Ascending aorta (tissue), 2 donors: ENCODE results near the gene LAMB1. TPM values are rescaled to one million over a fixed set of nuclear protein-coding genes. Genes with fewer than 3 reads are reported as not detected.

Experiments used
- DNase-seq, 2 donors: peaks; one replicate each; pipeline ENCODE4 v3.0.0-alpha.2; 2019; ENCODE audit warnings: low spot score in 2 of 2
- H3K27ac ChIP-seq, 2 donors: fragments of 200-600 bp; sonication (generic); one replicate each; pipeline ENCODE4 v1.5.1; 2016 to 2017; ENCODE audit warnings: mild to moderate bottlenecking in 1 of 2
- H3K27me3 ChIP-seq: fragments of 200-600 bp; sonication (generic); one replicate; pipeline ENCODE4 v1.5.1; 2017
- H3K36me3 ChIP-seq, 2 donors: fragments of 200-600 bp; sonication (generic); one replicate each; pipeline ENCODE4 v1.5.1; 2016
- H3K4me1 ChIP-seq, 2 donors: fragments of 200-600 bp; sonication (generic); one replicate each; pipeline ENCODE4 v1.5.1; 2016 to 2017; ENCODE audit warnings: mild to moderate bottlenecking in 1 of 2
- H3K4me3 ChIP-seq, 2 donors: fragments of 200-600 bp; sonication (generic); one replicate each; pipeline ENCODE4 v1.5.1; 2016 to 2017; ENCODE audit warnings: mild to moderate bottlenecking in 1 of 2
- H3K9me3 ChIP-seq, 2 donors: fragments of 200-600 bp; sonication (generic); one replicate each; pipeline ENCODE4 v1.5.1; 2016
- intact Hi-C: fragments of 100-400 bp; cut with DNase I; formaldehyde crosslinking; loops from one replicate; pipeline ENCODE4 v1.15.1; 2023
- total RNA-seq: library from RNA; depleted of rRNA; stranded (reverse); fragments of >200 nt; gene quantifications from one replicate; pipeline ENCODE4 v1.1.0, GENCODE V29; 2016
- TF ChIP-seq, protein P1 (sequence below), 3 experiments: fragments of 200-600 bp in 2 of 3; fragments of 450-650 bp in 1 of 3; sonication (generic) in 2 of 3; IDR thresholded peaks; one replicate each; pipeline ENCODE4 v1.5.1; 2016 to 2019; ENCODE audit warnings: antibody characterized with exemption in 3 of 3, mild to moderate bottlenecking in 1 of 3, moderate library complexity in 1 of 3

Gene LAMB1
- total RNA-seq, 1 donor from 2014 or later = 198 TPM

GRCh38 chr7:108000875-108001763, 1.8 kb downstream of the LAMB1 start:
- no peaks in the 10 kb centered on the region for H3K27me3 ChIP-seq
- no peak for DNase-seq
- H3K4me3 ChIP-seq = peak overlapping the region; percentile 64 to 89
- H3K27ac ChIP-seq = peak overlapping the region; percentile 81 to 85
- peaks cover 0 to 27% of the 10 kb centered on the region in 2 donors for H3K4me1 ChIP-seq
- peaks cover 0 to 12% of the 10 kb centered on the region in 2 donors for H3K36me3 ChIP-seq
- no peaks in the 10 kb centered on the region for H3K9me3 ChIP-seq
- intact Hi-C loops = loop anchor here (5.0 to 10.0 kb wide), 4 partner anchors 96 to 256 kb away; partner anchors contain the start of genes CBLL1 and DLD
- TF ChIP-seq, protein P1, sequence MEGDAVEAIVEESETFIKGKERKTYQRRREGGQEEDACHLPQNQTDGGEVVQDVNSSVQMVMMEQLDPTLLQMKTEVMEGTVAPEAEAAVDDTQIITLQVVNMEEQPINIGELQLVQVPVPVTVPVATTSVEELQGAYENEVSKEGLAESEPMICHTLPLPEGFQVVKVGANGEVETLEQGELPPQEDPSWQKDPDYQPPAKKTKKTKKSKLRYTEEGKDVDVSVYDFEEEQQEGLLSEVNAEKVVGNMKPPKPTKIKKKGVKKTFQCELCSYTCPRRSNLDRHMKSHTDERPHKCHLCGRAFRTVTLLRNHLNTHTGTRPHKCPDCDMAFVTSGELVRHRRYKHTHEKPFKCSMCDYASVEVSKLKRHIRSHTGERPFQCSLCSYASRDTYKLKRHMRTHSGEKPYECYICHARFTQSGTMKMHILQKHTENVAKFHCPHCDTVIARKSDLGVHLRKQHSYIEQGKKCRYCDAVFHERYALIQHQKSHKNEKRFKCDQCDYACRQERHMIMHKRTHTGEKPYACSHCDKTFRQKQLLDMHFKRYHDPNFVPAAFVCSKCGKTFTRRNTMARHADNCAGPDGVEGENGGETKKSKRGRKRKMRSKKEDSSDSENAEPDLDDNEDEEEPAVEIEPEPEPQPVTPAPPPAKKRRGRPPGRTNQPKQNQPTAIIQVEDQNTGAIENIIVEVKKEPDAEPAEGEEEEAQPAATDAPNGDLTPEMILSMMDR (IDR thresholded peaks at IDR 0.05) = no peak

DNA sequence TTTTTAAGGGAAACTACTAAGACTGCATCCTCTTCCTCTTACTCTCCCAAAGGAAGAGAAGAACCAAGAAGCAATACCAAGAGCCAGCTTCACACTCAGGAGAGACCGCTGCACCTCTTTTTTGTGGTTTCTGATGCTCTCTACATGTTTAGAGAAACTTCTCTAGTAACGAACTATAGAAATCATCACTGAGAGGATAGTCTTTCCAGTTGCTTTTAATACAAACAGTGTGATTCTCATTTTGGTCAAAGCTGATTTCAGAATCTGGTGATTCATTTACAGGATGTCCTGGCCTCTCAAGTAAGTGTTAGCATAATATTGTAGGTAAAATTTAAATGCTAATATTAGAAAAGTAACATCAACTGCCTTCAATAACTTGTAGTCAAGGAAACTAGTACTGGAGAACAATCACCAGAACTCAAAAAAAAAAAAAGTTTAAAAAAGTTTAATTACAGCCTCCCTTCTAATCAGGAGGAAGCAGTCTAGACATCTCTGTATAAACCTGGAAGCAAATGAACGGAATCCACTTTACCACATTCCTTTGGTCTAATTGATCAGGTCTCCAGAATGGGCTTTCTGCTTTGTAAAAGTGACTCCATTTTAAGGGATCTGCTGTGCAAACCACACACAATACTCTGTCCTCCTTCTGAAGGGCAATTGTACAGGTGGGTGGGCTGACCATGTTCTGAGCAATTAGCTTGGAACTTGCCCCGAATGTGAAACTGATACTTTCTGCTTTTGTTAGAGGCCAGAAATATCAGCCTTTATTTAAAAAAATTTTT, 3.0 kb downstream of the LAMB1 start:
- Histone ChIP-seq H3K27me3 (no peaks in the 10 kb centered on the region), H3K4me3 (peak overlapping the region; percentile 4 to 10), H3K27ac (peak overlapping the region; percentile 9 to 85), H3K36me3 (peaks cover 0 to 12% of the 10 kb centered on the region in 2 donors), H3K4me1 (peaks cover 0 to 38% of the 10 kb centered on the region in 2 donors), H3K9me3 (no peaks in the 10 kb centered on the region)
- no peak for DNase-seq
- intact Hi-C loops = loop anchor here (5.0 to 10.0 kb wide), 4 partner anchors 97 to 255 kb away; partner anchors contain the start of genes CBLL1 and DLD
- TF ChIP-seq, protein P1 (IDR thresholded peaks at IDR 0.05) = no peak

- H3K27ac ChIP-seq = peak overlapping the region; percentile 43 to 62
- peaks cover 1 to 19% of the 10 kb centered on the region in 2 donors for H3K36me3 ChIP-seq
- no peaks in the 10 kb centered on the region for H3K27me3 ChIP-seq
- no peak for DNase-seq
- H3K4me1 ChIP-seq = peaks cover 0 to 35% of the 10 kb centered on the region in 2 donors
- intact Hi-C loops = no loop called here
- no peaks in the 10 kb centered on the region for H3K9me3 ChIP-seq
- TF ChIP-seq, protein P1 (IDR thresholded peaks at IDR 0.05) = no peak
- H3K4me3 ChIP-seq = no peak overlapping the region
Observed at GRCh38 chr7:107998660-107999480, 4.1 kb downstream of the LAMB1 start.

GRCh38 chr7:107998150-107998549, 4.8 kb downstream of the LAMB1 start:
- H3K4me1 ChIP-seq = peaks cover 0 to 33% of the 10 kb centered on the region in 2 donors
- H3K4me3 ChIP-seq = no peak overlapping the region
- H3K27ac ChIP-seq = peak overlapping the region in 1 of 2 donors; percentile 62
- intact Hi-C loops = no loop called here
- TF ChIP-seq, protein P1 (IDR thresholded peaks at IDR 0.05) = no peak
- H3K27me3 ChIP-seq = no peaks in the 10 kb centered on the region
- no peaks in the 10 kb centered on the region for H3K9me3 ChIP-seq
- no peak for DNase-seq
- peaks cover 5 to 26% of the 10 kb centered on the region in 2 donors for H3K36me3 ChIP-seq
